ENCODE measurements around the gene RCL1.
"Not testable (repeated sequence)": the region's sequence is repeated elsewhere in the genome, so short reads cannot be mapped to it uniquely, and the experiment has no call there.

The RCL1 gene

GRCh38 chr9:4792572-4793458, at the start of gene RCL1:
Gene RCL1, plus strand, starts transcription at chr9:4792944. Its CDS starts 148 bp downstream, at chr9:4793092.
- peak; percentile 94 for DNase-seq (ENCODE audit: low spot score)

GRCh38 chr9:4743131-4743875, 49.4 kb upstream of the RCL1 start:
- DNase-seq (ENCODE audit: low spot score) = no peak

GRCh38 chr9:4746278-4747030, 46.3 kb upstream of the RCL1 start:
- DNase-seq (ENCODE audit: low spot score) = no peak

- no peak for DNase-seq (ENCODE audit: low spot score)
Measured at GRCh38 chr9:4748612-4749011, 44.1 kb upstream of the RCL1 start.

- peak; percentile 25 for DNase-seq (ENCODE audit: low spot score)
Measured at GRCh38 chr9:4750023-4750673, 42.6 kb upstream of the RCL1 start.

GRCh38 chr9:4754530-4754929, 38.2 kb upstream of the RCL1 start:
- DNase-seq (ENCODE audit: low spot score) = not testable (repeated sequence)

- DNase-seq (ENCODE audit: low spot score) = no peak
Measured at GRCh38 chr9:4755026-4755609, 37.6 kb upstream of the RCL1 start.

- DNase-seq (ENCODE audit: low spot score) = no peak
Measured at GRCh38 chr9:4756420-4756819, 36.3 kb upstream of the RCL1 start.

- no peak for DNase-seq (ENCODE audit: low spot score)
Measured at GRCh38 chr9:4760122-4760521, 32.6 kb upstream of the RCL1 start.

- DNase-seq (ENCODE audit: low spot score) = peak; percentile 72
Measured at GRCh38 chr9:4762108-4762885, 30.4 kb upstream of the RCL1 start.

GRCh38 chr9:4762886-4763541, 29.7 kb upstream of the RCL1 start:
- DNase-seq (ENCODE audit: low spot score) = no peak

- DNase-seq (ENCODE audit: low spot score) = no peak
Measured at GRCh38 chr9:4764033-4764432, 28.7 kb upstream of the RCL1 start.

- DNase-seq (ENCODE audit: low spot score) = no peak
Measured at GRCh38 chr9:4768681-4769080, 24.1 kb upstream of the RCL1 start.

- DNase-seq (ENCODE audit: low spot score) = no peak
Measured at GRCh38 chr9:4769321-4770080, 23.2 kb upstream of the RCL1 start.

- no peak for DNase-seq (ENCODE audit: low spot score)
Measured at GRCh38 chr9:4771788-4772187, 21.0 kb upstream of the RCL1 start.

- no peak for DNase-seq (ENCODE audit: low spot score)
Measured at GRCh38 chr9:4774209-4774608, 18.5 kb upstream of the RCL1 start.

- DNase-seq (ENCODE audit: low spot score) = not testable (repeated sequence)
Measured at GRCh38 chr9:4774958-4775357, 17.8 kb upstream of the RCL1 start.

GRCh38 chr9:4780651-4781050, 12.1 kb upstream of the RCL1 start:
- no peak for DNase-seq (ENCODE audit: low spot score)

- no peak for DNase-seq (ENCODE audit: low spot score)
Measured at GRCh38 chr9:4781408-4781807, 11.3 kb upstream of the RCL1 start.
